ENCODE measurements around the gene CEBPA. TPM values are rescaled to one million over a fixed set of nuclear protein-coding genes. Genes with fewer than 3 reads are reported as not detected.

CEBPA gene
- total and polyA plus RNA-seq, 3 experiments from 2014 or later = 1.1 to 1.6 (median 1.3) TPM

GRCh38 chr19:33301144-33301899 lies 1.0 kb downstream of the CEBPA start:
- Mint-ChIP-seq H3K27ac (no peak overlapping the region), H3K27me3 (peaks cover 16 to 40% of the 10 kb centered on the region in 2 donors), H3K9me3 (no peaks in the 10 kb centered on the region), H3K36me3 (no peaks in the 10 kb centered on the region), H3K4me1 (peaks cover 2 to 11% (median 9%) of the 10 kb centered on the region in 3 donors), H3K4me3 (peak overlapping the region; percentile 44 to 79 (median 66))
- DNase-seq = no peak
- Histone ChIP-seq H3K4me1 (ENCODE audit: insufficient read depth, low read length) (no peaks in the 10 kb centered on the region), H3K36me3 (ENCODE audit: insufficient read depth, low read length) (no peaks in the 10 kb centered on the region), H3K9me3 (ENCODE audit: low read length) (no peaks in the 10 kb centered on the region), H3K27ac (ENCODE audit: low read depth, low read length) (no peak overlapping the region), H3K4me3 (ENCODE audit: low read length) (no peak overlapping the region), H3K27me3 (ENCODE audit: insufficient read depth, low read length, poor library complexity, severe bottlenecking) (peaks cover 8% of the 10 kb centered on the region)
- CTCF ChIA-PET = no interaction called here
- POLR2A ChIA-PET = no interaction called here

GRCh38 chr19:33300894-33301143 lies 1.5 kb downstream of the CEBPA start:
- CTCF ChIA-PET = no interaction called here
- Mint-ChIP-seq H3K4me3 (peak overlapping the region; percentile 53 to 80 (median 69)), H3K9me3 (no peaks in the 10 kb centered on the region), H3K27ac (no peak overlapping the region), H3K4me1 (peaks cover 2 to 11% (median 9%) of the 10 kb centered on the region in 3 donors), H3K27me3 (peaks cover 16 to 40% of the 10 kb centered on the region in 2 donors), H3K36me3 (no peaks in the 10 kb centered on the region)
- DNase-seq = no peak
- Histone ChIP-seq H3K27ac (ENCODE audit: low read depth, low read length) (no peak overlapping the region), H3K4me1 (ENCODE audit: insufficient read depth, low read length) (no peaks in the 10 kb centered on the region), H3K36me3 (ENCODE audit: insufficient read depth, low read length) (no peaks in the 10 kb centered on the region), H3K9me3 (ENCODE audit: low read length) (no peaks in the 10 kb centered on the region), H3K27me3 (ENCODE audit: insufficient read depth, low read length, poor library complexity, severe bottlenecking) (peaks cover 11% of the 10 kb centered on the region), H3K4me3 (ENCODE audit: low read length) (no peak overlapping the region)
- POLR2A ChIA-PET = no interaction called here

GRCh38 chr19:33300009-33300893 lies 2.1 kb downstream of the CEBPA start:
- Mint-ChIP-seq H3K36me3 (no peaks in the 10 kb centered on the region), H3K4me3 (peak overlapping the region; percentile 53 to 80 (median 69)), H3K9me3 (no peaks in the 10 kb centered on the region), H3K27ac (no peak overlapping the region), H3K4me1 (peaks cover 2 to 11% (median 9%) of the 10 kb centered on the region in 3 donors), H3K27me3 (peaks cover 16 to 41% of the 10 kb centered on the region in 2 donors)
- H3K9me3 ChIP-seq (ENCODE audit: low read length) = no peaks in the 10 kb centered on the region
- ChIA-PET CTCF (no interaction called here), POLR2A (no interaction called here)
- no peaks in the 10 kb centered on the region for H3K36me3 ChIP-seq (ENCODE audit: insufficient read depth, low read length)
- H3K4me3 ChIP-seq (ENCODE audit: low read length) = no peak overlapping the region
- peaks cover 15% of the 10 kb centered on the region for H3K27me3 ChIP-seq (ENCODE audit: insufficient read depth, low read length, poor library complexity, severe bottlenecking)
- H3K4me1 ChIP-seq (ENCODE audit: insufficient read depth, low read length) = no peaks in the 10 kb centered on the region
- no peak overlapping the region for H3K27ac ChIP-seq (ENCODE audit: low read depth, low read length)
- no peak for DNase-seq

GRCh38 chr19:33299051-33299688 lies 3.2 kb downstream of the CEBPA start:
- CTCF ChIA-PET = no interaction called here
- H3K4me1 Mint-ChIP-seq = peaks cover 2 to 11% (median 9%) of the 10 kb centered on the region in 3 donors

GRCh38 chr19:33298146-33298911 lies 4.0 kb downstream of the CEBPA start:
- ChIA-PET POLR2A (no interaction called here), CTCF (interaction anchor here (1.0 kb wide), 1 partner anchor 63 kb away, joined by 4 read pairs; no protein-coding TSS in a partner anchor)
- peaks cover 17 to 43% of the 10 kb centered on the region in 2 donors for H3K27me3 Mint-ChIP-seq
- no peak overlapping the region for H3K4me3 Mint-ChIP-seq
- Histone ChIP-seq H3K27ac (ENCODE audit: low read depth, low read length) (no peak overlapping the region), H3K4me3 (ENCODE audit: low read length) (no peak overlapping the region), H3K9me3 (ENCODE audit: low read length) (no peaks in the 10 kb centered on the region), H3K27me3 (ENCODE audit: insufficient read depth, low read length, poor library complexity, severe bottlenecking) (peaks cover 22% of the 10 kb centered on the region), H3K4me1 (ENCODE audit: insufficient read depth, low read length) (no peaks in the 10 kb centered on the region), H3K36me3 (ENCODE audit: insufficient read depth, low read length) (no peaks in the 10 kb centered on the region)
- H3K4me1 Mint-ChIP-seq = peaks cover 2 to 7% (median 5%) of the 10 kb centered on the region in 3 donors
- no peaks in the 10 kb centered on the region for H3K9me3 Mint-ChIP-seq
- H3K27ac Mint-ChIP-seq = no peak overlapping the region
- no peaks in the 10 kb centered on the region for H3K36me3 Mint-ChIP-seq
- no peak for DNase-seq

More at GRCh38 chr19:33299051-33299688, 3.2 kb downstream of the CEBPA start:
- Mint-ChIP-seq H3K36me3 (no peaks in the 10 kb centered on the region), H3K27me3 (peaks cover 15 to 37% of the 10 kb centered on the region in 2 donors), H3K27ac (peak overlapping the region in 2 of 8 donors; percentile 12 to 27), H3K9me3 (no peaks in the 10 kb centered on the region), H3K4me3 (peak overlapping the region in 3 of 7 donors; percentile 32 to 49 (median 34))
- Histone ChIP-seq H3K36me3 (ENCODE audit: insufficient read depth, low read length) (no peaks in the 10 kb centered on the region), H3K4me1 (ENCODE audit: insufficient read depth, low read length) (no peaks in the 10 kb centered on the region), H3K4me3 (ENCODE audit: low read length) (no peak overlapping the region), H3K27ac (ENCODE audit: low read depth, low read length) (no peak overlapping the region), H3K27me3 (ENCODE audit: insufficient read depth, low read length, poor library complexity, severe bottlenecking) (peaks cover 18% of the 10 kb centered on the region), H3K9me3 (ENCODE audit: low read length) (no peaks in the 10 kb centered on the region)
- DNase-seq = no peak
- POLR2A ChIA-PET = no interaction called here

GRCh38 chr19:33297401-33298145 lies 4.8 kb downstream of the CEBPA start:
- H3K4me3 ChIP-seq (ENCODE audit: low read length) = no peak overlapping the region
- no peaks in the 10 kb centered on the region for H3K36me3 ChIP-seq (ENCODE audit: insufficient read depth, low read length)
- no peak for DNase-seq
- no peaks in the 10 kb centered on the region for H3K9me3 Mint-ChIP-seq
- peaks cover 23 to 46% of the 10 kb centered on the region in 2 donors for H3K27me3 Mint-ChIP-seq
- H3K27me3 ChIP-seq (ENCODE audit: insufficient read depth, low read length, poor library complexity, severe bottlenecking) = peaks cover 22% of the 10 kb centered on the region
- peak overlapping the region in 1 of 8 donors; percentile 29 for H3K27ac Mint-ChIP-seq
- no peak overlapping the region for H3K27ac ChIP-seq (ENCODE audit: low read depth, low read length)
- H3K36me3 Mint-ChIP-seq = no peaks in the 10 kb centered on the region
- no peak overlapping the region for H3K4me3 Mint-ChIP-seq
- H3K4me1 Mint-ChIP-seq = peaks cover 2 to 7% (median 5%) of the 10 kb centered on the region in 3 donors
- CTCF ChIA-PET = interaction anchor here (1.0 kb wide), 1 partner anchor 62 kb away, joined by 4 read pairs; no protein-coding TSS in a partner anchor
- H3K4me1 ChIP-seq (ENCODE audit: insufficient read depth, low read length) = no peaks in the 10 kb centered on the region
- no peaks in the 10 kb centered on the region for H3K9me3 ChIP-seq (ENCODE audit: low read length)
- POLR2A ChIA-PET = no interaction called here

- H3K27me3 Mint-ChIP-seq = peaks cover 24 to 46% of the 10 kb centered on the region in 2 donors
- POLR2A ChIA-PET = no interaction called here
- no peaks in the 10 kb centered on the region for H3K4me1 ChIP-seq (ENCODE audit: insufficient read depth, low read length)
- no peaks in the 10 kb centered on the region for H3K36me3 ChIP-seq (ENCODE audit: insufficient read depth, low read length)
- peaks cover 2 to 7% (median 5%) of the 10 kb centered on the region in 3 donors for H3K4me1 Mint-ChIP-seq
- H3K27ac ChIP-seq (ENCODE audit: low read depth, low read length) = no peak overlapping the region
- H3K4me3 ChIP-seq (ENCODE audit: low read length) = no peak overlapping the region
- CTCF ChIA-PET = no interaction called here
- no peak overlapping the region for H3K27ac Mint-ChIP-seq
- peaks cover 22% of the 10 kb centered on the region for H3K27me3 ChIP-seq (ENCODE audit: insufficient read depth, low read length, poor library complexity, severe bottlenecking)
- H3K9me3 ChIP-seq (ENCODE audit: low read length) = no peaks in the 10 kb centered on the region
- no peak for DNase-seq
- H3K4me3 Mint-ChIP-seq = no peak overlapping the region
- H3K36me3 Mint-ChIP-seq = no peaks in the 10 kb centered on the region
- no peaks in the 10 kb centered on the region for H3K9me3 Mint-ChIP-seq
Measured at GRCh38 chr19:33296488-33296971, 5.8 kb downstream of the CEBPA start.

Data from CD8-positive, alpha-beta memory T cell (primary cell).